IgD-negative memory B cell (primary cell): ENCODE measurements around the gene SLX4IP. TPM values are rescaled to one million over a fixed set of nuclear protein-coding genes. Genes with fewer than 3 reads are reported as not detected.

Source experiments
- H3K27ac Mint-ChIP-seq, 3 donors: one replicate each; pipeline ENCODE4 v1.8.0; 2020 to 2022; ENCODE audit warnings: mild to moderate bottlenecking in 3 of 3, mixed read lengths in 3 of 3, moderate library complexity in 1 of 3
- H3K27me3 Mint-ChIP-seq: one replicate; pipeline ENCODE4 v1.8.0; 2021; ENCODE audit warnings: mixed read lengths
- H3K36me3 Mint-ChIP-seq: one replicate; pipeline ENCODE4 v1.8.0; 2020; ENCODE audit warnings: mild to moderate bottlenecking, mixed read lengths
- H3K4me1 Mint-ChIP-seq, 3 donors: one replicate each; pipeline ENCODE4 v1.8.0; 2020 to 2022; ENCODE audit warnings: mixed read lengths in 3 of 3, mild to moderate bottlenecking in 1 of 3
- H3K4me3 Mint-ChIP-seq, 4 donors: one replicate each; pipeline ENCODE4 v1.8.0; 2020 to 2022; ENCODE audit warnings: mild to moderate bottlenecking in 4 of 4, mixed read lengths in 4 of 4, moderate library complexity in 3 of 4
- H3K9me3 Mint-ChIP-seq, 3 donors: one replicate each; pipeline ENCODE4 v1.8.0; 2020 to 2021; ENCODE audit warnings: mixed read lengths in 3 of 3, mild to moderate bottlenecking in 1 of 3
- polyA plus RNA-seq: library from polyadenylated mRNA; unstranded; fragments of 300-500 nt; fragmentation: Illumina TruSeq; gene quantifications from one replicate; pipeline ENCODE4 v1.2.3, GENCODE V29; 2021

SLX4IP gene
- polyA plus RNA-seq, 1 donor from 2014 or later: 2.0 TPM

GRCh38 chr20:10619427-10619826 lies 184.3 kb downstream of the SLX4IP start:
- H3K36me3 Mint-ChIP-seq: peaks cover 23% of the 10 kb centered on the region
- H3K4me3 Mint-ChIP-seq: no peak overlapping the region
- H3K27ac Mint-ChIP-seq: no peak overlapping the region
- H3K27me3 Mint-ChIP-seq: no peaks in the 10 kb centered on the region
- H3K9me3 Mint-ChIP-seq: no peaks in the 10 kb centered on the region
- H3K4me1 Mint-ChIP-seq: no peaks in the 10 kb centered on the region

DNA sequence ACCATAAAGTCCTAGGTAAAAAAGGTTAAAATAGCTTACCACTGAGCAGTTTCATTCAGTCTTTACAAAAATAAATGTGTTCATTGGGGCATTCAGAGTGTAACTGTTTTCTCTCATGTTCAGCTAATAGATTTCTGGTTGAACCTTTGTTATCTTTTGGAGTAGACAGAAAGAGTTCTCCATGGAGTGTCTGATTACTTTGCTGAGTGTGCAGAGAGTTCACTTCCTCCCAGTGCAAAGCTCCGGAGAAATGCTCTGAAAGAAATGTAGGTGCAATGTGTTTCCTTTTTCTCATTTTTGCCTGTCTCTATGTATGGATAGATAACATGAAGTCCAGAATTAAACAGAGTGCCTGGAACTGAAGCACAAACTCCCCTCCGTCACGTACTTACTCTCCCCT lies 186.0 kb downstream of the SLX4IP start:
- no peaks in the 10 kb centered on the region for H3K27me3 Mint-ChIP-seq

GRCh38 chr20:10622657-10623418 lies 187.7 kb downstream of the SLX4IP start:
- H3K4me3 Mint-ChIP-seq: no peak overlapping the region
- peaks cover 0 to 1% (median 0%) of the 10 kb centered on the region in 3 donors for H3K4me1 Mint-ChIP-seq
- H3K36me3 Mint-ChIP-seq: peaks cover 18% of the 10 kb centered on the region
- H3K27me3 Mint-ChIP-seq: no peaks in the 10 kb centered on the region
- peaks cover 0 to 1% (median 0%) of the 10 kb centered on the region in 3 donors for H3K9me3 Mint-ChIP-seq
- no peak overlapping the region for H3K27ac Mint-ChIP-seq

More for the DNA sequence above, 186.0 kb downstream of the SLX4IP start:
- peaks cover 0 to 1% (median 0%) of the 10 kb centered on the region in 3 donors for H3K9me3 Mint-ChIP-seq
- no peak overlapping the region for H3K27ac Mint-ChIP-seq
- no peak overlapping the region for H3K4me3 Mint-ChIP-seq
- peaks cover 0 to 1% (median 0%) of the 10 kb centered on the region in 3 donors for H3K4me1 Mint-ChIP-seq
- peaks cover 25% of the 10 kb centered on the region for H3K36me3 Mint-ChIP-seq

GRCh38 chr20:10625641-10626040 lies 190.5 kb downstream of the SLX4IP start:
- H3K4me3 Mint-ChIP-seq: no peak overlapping the region
- peak overlapping the region in 1 of 3 donors; percentile 34 for H3K27ac Mint-ChIP-seq
- H3K4me1 Mint-ChIP-seq: peaks cover 0 to 1% (median 0%) of the 10 kb centered on the region in 3 donors
- peaks cover 0 to 1% (median 0%) of the 10 kb centered on the region in 3 donors for H3K9me3 Mint-ChIP-seq
- no peaks in the 10 kb centered on the region for H3K27me3 Mint-ChIP-seq
- peaks cover 21% of the 10 kb centered on the region for H3K36me3 Mint-ChIP-seq

DNA sequence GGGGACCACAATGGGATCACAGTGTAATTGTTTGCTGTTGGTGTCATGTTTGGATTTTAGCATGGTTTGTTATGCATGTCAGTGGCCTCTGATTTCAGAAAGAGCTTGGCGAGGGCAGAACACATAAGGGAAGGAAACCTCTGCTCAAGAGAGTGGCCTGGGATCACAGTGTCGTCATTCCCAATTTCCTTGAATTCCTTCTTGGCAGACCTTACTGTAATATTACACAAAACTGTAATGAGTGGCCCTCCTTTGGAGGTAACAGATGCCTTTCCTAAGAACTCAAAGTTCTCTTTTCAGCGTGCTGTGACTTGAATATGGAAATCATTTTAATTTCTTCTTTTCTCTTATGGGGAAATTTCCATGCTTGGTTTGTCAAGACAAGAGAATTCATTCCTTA lies 191.8 kb downstream of the SLX4IP start:
- Mint-ChIP-seq H3K36me3 (peaks cover 20% of the 10 kb centered on the region), H3K4me1 (peaks cover 0 to 1% (median 0%) of the 10 kb centered on the region in 3 donors), H3K27me3 (no peaks in the 10 kb centered on the region), H3K9me3 (peaks cover 0 to 1% (median 0%) of the 10 kb centered on the region in 3 donors), H3K27ac (no peak overlapping the region), H3K4me3 (no peak overlapping the region)

GRCh38 chr20:10629946-10630650 lies 195.0 kb downstream of the SLX4IP start:
- Mint-ChIP-seq H3K4me3 (no peak overlapping the region), H3K27me3 (no peaks in the 10 kb centered on the region), H3K36me3 (peaks cover 7% of the 10 kb centered on the region), H3K9me3 (peaks cover 0 to 1% (median 0%) of the 10 kb centered on the region in 3 donors), H3K4me1 (peaks cover 2 to 9% (median 6%) of the 10 kb centered on the region in 3 donors), H3K27ac (no peak overlapping the region)

- peaks cover 1 to 9% (median 6%) of the 10 kb centered on the region in 3 donors for H3K4me1 Mint-ChIP-seq
- H3K36me3 Mint-ChIP-seq: peaks cover 6% of the 10 kb centered on the region
- no peak overlapping the region for H3K27ac Mint-ChIP-seq
- no peaks in the 10 kb centered on the region for H3K9me3 Mint-ChIP-seq
- no peaks in the 10 kb centered on the region for H3K27me3 Mint-ChIP-seq
- H3K4me3 Mint-ChIP-seq: no peak overlapping the region
These were observed 196.0 kb downstream of the SLX4IP start for GRCh38 chr20:10631126-10631525.

DNA sequence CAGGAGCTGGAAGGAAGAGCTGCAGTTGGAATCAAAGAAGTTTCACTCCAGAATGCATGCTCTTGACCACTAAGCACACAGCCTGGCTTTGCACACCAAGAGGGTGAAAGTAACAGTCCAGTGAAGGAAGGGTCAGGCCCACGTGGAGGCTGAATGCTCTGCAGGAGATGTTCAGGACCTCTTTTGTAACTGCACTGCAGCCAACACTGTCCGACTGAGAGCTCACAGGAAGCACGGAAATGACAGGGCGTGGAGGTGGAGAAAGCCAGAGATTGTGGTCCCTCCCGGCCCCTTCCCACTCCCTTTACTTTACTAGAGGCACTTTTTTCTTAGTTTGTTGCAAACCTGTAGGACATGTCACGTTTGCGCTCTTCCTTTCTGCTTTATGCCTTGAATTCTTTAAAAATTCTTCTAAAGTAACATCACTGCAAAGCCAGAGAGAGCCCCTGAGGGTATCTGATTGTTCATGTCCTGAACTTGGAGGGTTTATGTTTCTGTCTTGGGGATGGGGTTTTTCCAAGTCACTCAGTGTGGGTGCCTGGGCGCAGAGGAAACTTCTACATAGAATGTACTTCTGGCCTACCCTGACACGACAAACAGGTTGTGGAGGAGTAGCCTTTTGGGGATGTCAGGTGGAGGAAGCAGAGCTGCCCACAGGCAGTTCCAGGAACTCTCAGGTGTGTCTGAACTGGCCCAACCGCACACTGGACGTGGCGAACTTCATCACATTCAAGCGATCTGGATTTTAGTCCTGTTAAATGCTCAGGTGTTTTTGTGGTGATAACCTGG lies 197.8 kb downstream of the SLX4IP start:
- Mint-ChIP-seq H3K9me3 (no peaks in the 10 kb centered on the region), H3K36me3 (peaks cover 6% of the 10 kb centered on the region), H3K27ac (peak overlapping the region in 1 of 3 donors; percentile 25), H3K27me3 (no peaks in the 10 kb centered on the region), H3K4me3 (no peak overlapping the region), H3K4me1 (peaks cover 1 to 9% (median 6%) of the 10 kb centered on the region in 3 donors)

- Mint-ChIP-seq H3K4me3 (no peak overlapping the region), H3K27me3 (no peaks in the 10 kb centered on the region)
These were observed 198.6 kb downstream of the SLX4IP start for GRCh38 chr20:10633718-10634117.

GRCh38 chr20:10634211-10634610 lies 199.1 kb downstream of the SLX4IP start:
- H3K27me3 Mint-ChIP-seq: no peaks in the 10 kb centered on the region
- peaks cover 6% of the 10 kb centered on the region for H3K36me3 Mint-ChIP-seq
- H3K4me1 Mint-ChIP-seq: peaks cover 1 to 9% (median 6%) of the 10 kb centered on the region in 3 donors
- H3K27ac Mint-ChIP-seq: no peak overlapping the region
- no peaks in the 10 kb centered on the region for H3K9me3 Mint-ChIP-seq
- peak overlapping the region in 1 of 4 donors; percentile 5 for H3K4me3 Mint-ChIP-seq

More at GRCh38 chr20:10633718-10634117, 198.6 kb downstream of the SLX4IP start:
- Mint-ChIP-seq H3K4me1 (peaks cover 1 to 9% (median 6%) of the 10 kb centered on the region in 3 donors), H3K27ac (no peak overlapping the region), H3K9me3 (no peaks in the 10 kb centered on the region), H3K36me3 (peaks cover 6% of the 10 kb centered on the region)

DNA sequence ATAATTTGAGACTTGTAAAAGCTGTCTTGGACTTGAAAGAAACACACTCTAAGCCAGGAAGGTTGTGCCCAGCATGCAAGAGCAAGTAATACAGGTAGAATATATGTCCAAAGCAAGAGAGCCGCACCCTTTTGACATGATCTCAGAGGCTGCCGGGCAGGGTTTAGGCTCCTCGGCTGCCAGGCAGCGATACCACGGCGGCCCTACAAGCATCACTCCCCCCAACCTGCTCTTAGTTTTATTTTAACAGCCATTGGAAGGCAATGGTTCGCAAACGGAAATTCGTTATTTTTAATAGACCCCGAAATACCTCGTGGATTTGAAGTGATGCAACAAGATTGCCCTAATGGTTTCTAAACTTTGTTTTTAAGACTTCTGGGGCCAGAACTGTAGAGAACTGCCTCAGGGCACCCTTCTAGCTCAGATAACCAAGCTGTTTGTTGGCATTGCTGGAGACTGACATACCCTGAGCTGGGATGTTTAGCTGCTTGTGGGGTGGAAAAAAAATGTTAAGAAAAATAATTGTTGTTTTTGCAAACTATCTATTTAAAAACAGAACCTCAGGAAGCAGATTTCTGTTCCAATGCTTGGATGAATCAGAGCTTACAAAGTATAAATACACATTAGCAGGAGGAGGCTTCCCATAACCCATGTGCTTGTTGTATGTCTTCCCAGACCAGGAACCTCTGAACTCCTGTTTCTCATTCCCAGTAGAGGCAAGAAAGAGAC lies 199.7 kb downstream of the SLX4IP start:
- Mint-ChIP-seq H3K27ac (no peak overlapping the region), H3K4me3 (no peak overlapping the region), H3K27me3 (no peaks in the 10 kb centered on the region)

DNA sequence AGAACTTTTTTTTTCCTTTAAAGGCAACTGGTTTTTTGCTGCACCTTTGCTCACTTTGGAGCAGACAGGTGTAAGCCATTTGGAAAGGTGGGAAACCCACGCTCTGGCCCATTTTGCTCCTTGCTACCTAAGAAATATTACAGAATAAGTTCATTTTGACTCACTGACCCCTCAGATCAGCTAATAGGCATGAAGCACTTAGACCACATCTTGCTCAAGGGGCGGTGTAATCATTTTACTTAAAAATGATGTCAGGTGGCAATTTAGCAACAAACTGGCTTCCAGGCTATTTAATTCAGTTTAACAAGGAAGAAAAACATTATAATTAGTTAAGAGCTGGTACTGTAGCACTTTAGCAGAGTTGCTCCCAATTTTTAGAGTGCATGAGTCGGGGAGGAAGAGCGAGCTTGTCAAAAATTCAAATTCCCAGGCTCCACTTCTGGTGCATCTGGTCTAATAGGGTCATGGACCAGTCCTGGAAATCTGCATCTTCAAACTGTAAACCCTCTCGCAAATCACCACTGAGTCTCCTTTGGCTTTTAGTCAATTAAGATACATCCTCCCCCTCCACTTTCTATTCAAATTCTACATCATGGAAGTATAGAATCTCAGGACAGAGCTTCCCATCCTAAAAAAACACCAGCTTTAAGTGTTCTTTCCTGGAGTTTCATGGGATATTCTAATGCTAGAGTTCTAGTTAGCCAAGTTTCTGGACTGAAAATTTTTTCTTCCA lies 200.5 kb downstream of the SLX4IP start:
- Mint-ChIP-seq H3K27ac (no peak overlapping the region), H3K4me3 (no peak overlapping the region), H3K36me3 (no peaks in the 10 kb centered on the region), H3K9me3 (no peaks in the 10 kb centered on the region), H3K4me1 (peaks cover 1 to 9% (median 6%) of the 10 kb centered on the region in 3 donors), H3K27me3 (no peaks in the 10 kb centered on the region)

More for the DNA sequence above, 199.7 kb downstream of the SLX4IP start:
- Mint-ChIP-seq H3K9me3 (no peaks in the 10 kb centered on the region), H3K36me3 (peaks cover 2% of the 10 kb centered on the region), H3K4me1 (peaks cover 1 to 9% (median 6%) of the 10 kb centered on the region in 3 donors)

DNA sequence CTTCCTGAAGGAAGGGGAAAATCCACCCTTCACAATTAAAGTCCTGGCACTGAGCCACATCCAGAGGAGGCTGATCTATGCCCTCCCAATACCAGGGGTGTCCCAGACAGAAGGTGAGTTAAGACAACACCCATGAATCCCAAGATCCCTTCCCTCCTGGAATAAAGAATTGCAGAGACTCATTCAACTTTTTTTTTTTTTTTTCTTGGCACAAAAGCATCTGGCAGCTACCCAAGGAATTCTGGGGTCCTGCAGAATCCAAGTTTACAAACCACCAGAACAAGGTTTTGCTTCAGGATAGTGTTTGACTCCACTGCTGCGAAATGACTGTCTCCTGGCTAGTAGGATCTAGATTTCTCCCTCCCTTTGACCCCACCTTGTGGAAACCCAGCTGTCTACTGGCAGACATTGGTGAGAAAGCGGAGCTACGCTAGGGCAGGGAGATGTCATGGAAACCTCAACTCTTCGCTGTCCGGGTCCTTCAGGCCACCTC lies 201.3 kb downstream of the SLX4IP start:
- Mint-ChIP-seq H3K9me3 (no peaks in the 10 kb centered on the region), H3K36me3 (no peaks in the 10 kb centered on the region), H3K27me3 (no peaks in the 10 kb centered on the region), H3K4me1 (peaks cover 1 to 9% (median 6%) of the 10 kb centered on the region in 3 donors), H3K27ac (no peak overlapping the region), H3K4me3 (no peak overlapping the region)
